Medulla oblongata (tissue), 1 donor: ENCODE data around the gene CDCA8.

Source experiments
- DNase-seq: peaks from one replicate; pipeline ENCODE4 v3.0.0-alpha.2; 2015; ENCODE audit errors: extremely low spot score

Gene CDCA8

GRCh38 chr1:37692078-37692833 is at the start of gene CDCA8:
Gene CDCA8 (plus strand): TSS chr1:37692516. CDS start chr1:37692691, 175 bp downstream.
- DNase-seq: peak; percentile 98

DNA sequence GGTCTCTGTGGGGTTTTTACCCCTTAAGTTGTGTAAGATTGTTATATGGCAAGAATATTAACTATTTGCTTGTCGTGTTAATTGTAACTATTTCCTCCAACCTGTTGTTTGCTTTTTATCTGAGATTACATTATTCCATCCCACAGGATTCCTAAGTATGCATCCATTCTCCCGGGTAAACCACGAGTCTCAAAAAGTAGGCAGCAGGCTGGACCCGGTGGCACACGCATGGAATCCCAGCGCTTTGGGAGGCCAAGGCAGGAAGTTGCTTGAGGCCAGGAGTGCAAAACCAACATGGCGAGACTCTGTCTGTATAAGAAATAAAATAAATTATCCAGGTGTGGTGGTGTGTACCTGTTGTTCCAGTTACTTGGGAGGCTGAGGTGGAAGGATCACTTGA is 45.0 kb upstream of the CDCA8 start:
- no peak for DNase-seq

GRCh38 chr1:37650173-37650572 is 42.1 kb upstream of the CDCA8 start:
- no peak for DNase-seq

DNA sequence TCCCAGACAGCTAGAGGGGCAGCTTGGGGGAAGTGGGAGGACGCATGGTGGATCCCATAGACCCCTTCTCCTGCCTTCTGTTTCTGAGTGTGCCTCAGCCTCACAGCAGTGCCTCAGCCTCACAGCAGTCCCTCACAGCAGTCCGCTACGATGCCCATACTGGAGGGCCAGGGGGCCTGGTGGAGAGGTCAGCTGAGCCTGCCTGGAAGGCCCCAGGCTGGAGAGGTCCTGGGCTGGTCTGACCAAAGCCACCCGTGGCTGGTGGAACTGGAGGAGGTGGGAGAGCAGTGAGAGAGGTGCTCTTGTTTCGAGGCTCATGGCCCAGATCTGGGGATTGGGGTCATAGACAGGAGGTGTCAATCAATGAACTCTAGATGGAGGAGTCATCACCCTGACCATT is 41.6 kb upstream of the CDCA8 start:
- DNase-seq: no peak

DNA sequence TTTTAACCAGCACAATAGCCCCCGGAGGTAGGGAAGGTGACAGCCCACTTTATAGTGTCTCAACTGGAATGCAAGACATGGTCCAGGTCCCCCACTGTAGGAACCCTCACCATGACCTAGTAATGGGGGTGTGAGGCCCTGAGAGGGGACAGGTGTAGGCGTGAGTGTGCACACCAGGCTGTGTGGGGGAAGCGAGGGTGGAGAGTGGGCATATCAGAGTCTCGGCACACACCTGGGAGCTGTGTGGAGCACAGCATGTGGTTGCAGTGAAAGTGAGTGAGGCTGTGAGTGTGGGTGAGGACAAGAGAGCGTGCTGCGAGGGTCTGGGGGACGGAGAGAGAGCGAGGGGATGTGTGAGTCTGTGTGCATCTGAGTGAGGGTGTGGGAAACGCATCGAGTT is 40.5 kb upstream of the CDCA8 start:
- no peak for DNase-seq

GRCh38 chr1:37652976-37653375 is 39.3 kb upstream of the CDCA8 start:
- no peak for DNase-seq

GRCh38 chr1:37653906-37654305 is 38.4 kb upstream of the CDCA8 start:
- DNase-seq: no peak

DNA sequence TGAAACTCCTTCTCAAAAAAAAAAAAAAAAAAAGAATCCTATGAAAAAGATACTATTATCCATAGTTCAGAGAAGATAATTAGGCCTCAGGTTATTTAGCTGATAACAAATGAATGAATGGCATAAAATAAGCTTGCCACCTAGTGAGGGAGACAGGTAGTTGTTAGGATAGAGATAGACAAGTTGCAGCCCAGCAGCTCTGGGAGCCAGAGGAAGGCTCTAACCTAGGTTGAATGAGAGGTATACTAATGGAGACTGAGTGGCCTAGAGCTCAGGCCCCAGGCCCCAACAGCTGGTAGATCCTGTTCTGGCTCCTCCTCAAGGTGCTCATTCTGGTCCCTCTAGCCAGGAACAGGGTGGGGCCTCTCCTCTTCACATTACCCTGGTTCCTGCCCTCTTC is 37.0 kb upstream of the CDCA8 start:
- no peak for DNase-seq

GRCh38 chr1:37656026-37656425 is 36.3 kb upstream of the CDCA8 start:
- no peak for DNase-seq

DNA sequence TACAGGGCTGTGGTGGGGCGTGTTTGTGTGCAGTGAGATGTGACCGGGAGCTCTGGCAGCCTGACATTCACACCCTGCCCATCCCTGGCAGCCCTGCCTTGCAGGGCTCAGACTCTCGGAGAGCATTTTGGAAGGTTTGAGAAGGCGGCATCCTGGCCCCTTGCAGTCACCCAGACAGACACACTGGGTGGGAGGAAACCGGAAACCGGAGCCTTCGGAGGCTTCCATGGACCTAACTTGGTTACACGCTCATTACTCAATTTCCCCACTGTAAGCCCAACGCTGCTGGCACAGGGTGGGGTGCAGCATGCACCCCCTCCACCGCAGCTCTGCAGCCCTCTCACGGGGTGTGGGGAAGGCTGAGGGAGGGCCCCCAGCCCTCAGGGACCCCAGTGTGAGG is 35.4 kb upstream of the CDCA8 start:
- DNase-seq: no peak

- no peak for DNase-seq
Measured at GRCh38 chr1:37657620-37658412, 34.5 kb upstream of the CDCA8 start.

GRCh38 chr1:37658486-37658885 is 33.8 kb upstream of the CDCA8 start:
- no peak for DNase-seq

DNA sequence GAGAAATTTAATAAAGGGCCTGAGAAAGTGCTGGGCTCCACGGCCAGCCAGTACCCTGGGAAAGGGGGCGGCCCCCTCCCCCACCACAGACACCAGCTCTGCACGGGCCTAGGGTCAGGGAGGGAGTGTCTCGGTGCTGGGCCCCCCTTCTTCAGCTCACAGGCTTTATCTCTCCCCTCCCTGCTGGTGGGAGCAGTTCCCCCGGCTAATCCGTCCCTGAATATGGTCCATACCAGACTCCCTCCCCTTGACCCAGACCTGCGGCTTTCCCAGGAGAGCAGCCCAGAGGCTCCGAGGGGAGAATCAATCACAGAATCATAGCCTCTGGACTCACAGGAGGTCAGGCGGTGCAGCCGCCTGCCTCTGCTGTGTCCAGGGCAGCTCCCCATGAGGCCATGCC is 31.7 kb upstream of the CDCA8 start:
- no peak for DNase-seq

- DNase-seq: no peak
Measured at GRCh38 chr1:37661401-37661800, 30.9 kb upstream of the CDCA8 start.

- no peak for DNase-seq
Measured at GRCh38 chr1:37662031-37662755, 30.1 kb upstream of the CDCA8 start.

DNA sequence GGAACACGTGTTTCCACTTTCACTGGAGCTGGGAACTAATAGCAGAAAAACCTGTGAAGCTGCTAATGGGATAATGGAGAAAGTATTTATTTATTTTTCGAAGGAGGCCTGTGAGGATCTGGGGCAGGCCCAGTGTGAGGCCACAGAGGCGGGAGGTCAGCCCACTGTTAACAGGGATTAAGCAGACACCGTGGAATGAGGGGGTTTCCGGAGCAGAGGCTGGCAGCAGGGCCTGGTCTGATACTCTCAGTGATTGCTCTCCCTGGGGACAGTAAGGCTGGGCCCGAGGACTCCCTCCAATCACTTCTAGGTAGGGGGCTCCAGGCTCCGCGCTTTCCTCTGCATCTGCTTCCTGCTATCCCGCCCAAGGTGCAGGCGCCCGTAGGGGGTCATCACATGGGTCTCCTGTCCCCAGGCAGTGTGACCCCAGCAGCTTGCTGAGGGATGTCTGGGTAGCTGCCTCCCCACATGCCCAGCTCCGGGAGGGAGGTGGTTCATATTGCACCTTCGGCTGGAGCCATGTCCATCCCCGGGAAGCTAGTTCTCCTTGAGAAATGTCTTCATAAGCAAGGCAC is 28.8 kb upstream of the CDCA8 start:
- DNase-seq: no peak

- no peak for DNase-seq
Measured at GRCh38 chr1:37666241-37666867, 26.0 kb upstream of the CDCA8 start.

DNA sequence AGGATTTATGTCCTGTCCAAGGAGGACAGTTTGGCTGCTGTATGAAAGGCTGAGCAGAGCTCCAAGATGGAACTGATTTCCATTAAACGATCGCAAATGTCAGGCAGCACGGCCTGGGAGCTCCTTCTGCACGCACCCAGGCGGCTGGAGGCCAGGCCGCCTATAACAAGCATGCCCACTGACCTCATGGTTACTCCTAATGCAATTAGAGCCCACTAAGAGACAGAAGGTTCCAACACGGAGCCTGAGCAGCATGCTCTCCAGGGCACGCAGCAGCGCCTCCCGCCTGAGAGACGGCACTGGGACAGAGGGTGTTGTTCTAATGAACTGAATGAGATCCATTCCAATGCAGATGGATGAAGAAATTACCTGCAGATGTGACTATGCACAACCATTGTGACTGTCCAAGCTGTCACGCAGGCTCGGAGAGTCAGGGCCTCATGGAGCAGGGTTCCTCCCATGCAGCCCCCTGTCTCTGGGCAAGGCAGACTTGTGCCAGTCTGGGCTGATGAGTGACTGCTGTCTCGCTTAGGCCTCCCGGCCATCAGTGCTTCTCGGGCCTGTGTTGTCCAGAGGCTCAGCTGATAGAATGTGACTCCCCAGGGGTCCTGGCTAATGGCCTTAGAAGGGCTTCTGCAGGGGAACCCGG is 25.2 kb upstream of the CDCA8 start:
- DNase-seq: no peak

GRCh38 chr1:37670133-37670532 is 22.2 kb upstream of the CDCA8 start:
- no peak for DNase-seq

- DNase-seq: no peak
Measured at GRCh38 chr1:37671261-37671660, 21.1 kb upstream of the CDCA8 start.
